HG03060 (cell line): ENCODE measurements around the gene NAV2.

Source experiments
- ATAC-seq: cut with Tn5 transposase; IDR thresholded peaks from one replicate; pipeline ENCODE4 v1.9.1; 2021; ENCODE audit warnings: low read depth, moderate number of reproducible peaks; ENCODE audit not compliant: unreplicated experiment

The NAV2 gene

GRCh38 chr11:20157728-20158127, 445.1 kb downstream of the NAV2 start:
- no peak for ATAC-seq

GRCh38 chr11:20158597-20159257, 446.1 kb downstream of the NAV2 start:
- no peak for ATAC-seq

DNA sequence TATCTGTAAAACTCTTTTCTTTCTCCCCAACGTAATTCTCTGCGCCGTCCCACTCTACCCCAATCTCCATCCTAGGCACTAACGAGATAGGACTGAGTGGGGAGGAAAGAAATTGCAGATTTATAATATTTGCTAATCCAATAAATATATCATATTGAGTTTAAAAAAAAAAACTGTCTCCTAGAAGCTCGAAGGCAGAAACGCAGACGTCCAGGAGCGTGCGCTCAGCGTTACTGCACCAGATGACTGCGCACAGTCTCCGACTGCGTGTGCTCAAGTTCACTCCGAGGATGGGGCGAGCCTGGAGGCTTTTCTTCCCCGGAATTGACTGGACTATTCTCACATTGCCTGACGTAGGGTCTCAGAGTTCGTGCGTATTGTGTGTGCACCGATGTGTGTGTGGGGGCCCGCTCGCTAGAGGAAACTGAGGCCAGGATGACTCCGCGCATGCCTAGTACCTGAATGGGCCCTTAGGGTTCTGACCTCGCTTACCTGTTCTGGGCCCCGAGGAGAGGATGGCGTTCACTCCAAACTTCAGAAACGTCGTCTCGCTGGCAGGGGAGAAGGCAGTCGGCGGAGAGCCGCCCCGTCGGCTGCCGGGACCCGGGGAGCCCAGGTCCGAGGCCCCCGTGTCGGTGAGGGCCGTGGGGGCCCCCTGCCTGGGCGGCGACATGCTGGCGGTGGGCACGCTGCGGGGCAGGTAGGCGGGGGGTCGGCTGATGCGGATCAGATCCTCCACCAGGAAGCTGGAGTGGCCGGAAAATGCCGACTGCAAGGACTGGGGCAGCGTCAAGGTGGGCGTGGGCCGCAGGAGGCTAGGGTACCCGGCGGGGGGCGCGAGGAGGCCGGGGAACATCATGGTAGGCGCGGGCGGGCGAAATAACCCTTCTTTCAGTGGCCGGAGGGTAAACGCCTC, 447.1 kb downstream of the NAV2 start:
- no peak for ATAC-seq

GRCh38 chr11:20160425-20161229, 448.0 kb downstream of the NAV2 start, which contains the start of gene DBX1:
DBX1 (minus strand) TSS chr11:20160475; CDS start chr11:20160324, 151 bp downstream.
- ATAC-seq, result no peak

DNA sequence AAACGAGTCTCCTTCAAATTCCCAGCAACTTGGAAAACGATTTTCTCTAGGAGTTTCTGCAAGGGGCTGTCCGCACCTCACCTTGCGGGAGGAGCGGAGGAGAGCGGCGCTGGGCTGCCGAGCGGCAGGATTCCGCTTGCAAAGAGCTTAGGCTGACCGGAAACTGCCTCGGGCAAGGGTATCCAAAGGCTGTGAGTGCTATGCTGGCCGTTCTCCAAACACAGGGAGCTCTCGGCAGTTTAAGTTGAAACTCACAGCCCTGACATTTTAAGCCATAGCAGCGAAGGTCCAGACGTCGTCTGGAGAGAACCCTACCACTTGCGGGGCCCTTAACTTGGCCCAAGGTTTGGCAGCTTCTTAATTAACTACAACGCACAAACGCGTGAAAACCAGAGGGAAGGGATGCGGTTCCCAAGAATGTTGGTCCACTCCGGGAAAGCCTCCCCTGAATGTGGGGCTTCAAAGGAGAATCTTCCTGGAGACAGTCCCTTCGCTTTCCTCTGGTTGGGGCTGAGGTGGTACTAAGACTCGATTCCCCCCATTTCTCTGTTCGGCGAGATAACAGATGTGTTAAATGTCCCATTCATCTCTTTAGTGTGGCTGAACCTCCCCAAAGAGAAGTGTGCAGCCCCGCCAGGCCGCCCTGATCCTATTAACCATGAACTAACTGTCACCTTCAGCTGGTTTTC, 448.7 kb downstream of the NAV2 start:
- no peak for ATAC-seq

- no peak for ATAC-seq
Measured at GRCh38 chr11:20161923-20162744, 449.5 kb downstream of the NAV2 start.

GRCh38 chr11:20162824-20163782, 450.5 kb downstream of the NAV2 start:
- no peak for ATAC-seq

DNA sequence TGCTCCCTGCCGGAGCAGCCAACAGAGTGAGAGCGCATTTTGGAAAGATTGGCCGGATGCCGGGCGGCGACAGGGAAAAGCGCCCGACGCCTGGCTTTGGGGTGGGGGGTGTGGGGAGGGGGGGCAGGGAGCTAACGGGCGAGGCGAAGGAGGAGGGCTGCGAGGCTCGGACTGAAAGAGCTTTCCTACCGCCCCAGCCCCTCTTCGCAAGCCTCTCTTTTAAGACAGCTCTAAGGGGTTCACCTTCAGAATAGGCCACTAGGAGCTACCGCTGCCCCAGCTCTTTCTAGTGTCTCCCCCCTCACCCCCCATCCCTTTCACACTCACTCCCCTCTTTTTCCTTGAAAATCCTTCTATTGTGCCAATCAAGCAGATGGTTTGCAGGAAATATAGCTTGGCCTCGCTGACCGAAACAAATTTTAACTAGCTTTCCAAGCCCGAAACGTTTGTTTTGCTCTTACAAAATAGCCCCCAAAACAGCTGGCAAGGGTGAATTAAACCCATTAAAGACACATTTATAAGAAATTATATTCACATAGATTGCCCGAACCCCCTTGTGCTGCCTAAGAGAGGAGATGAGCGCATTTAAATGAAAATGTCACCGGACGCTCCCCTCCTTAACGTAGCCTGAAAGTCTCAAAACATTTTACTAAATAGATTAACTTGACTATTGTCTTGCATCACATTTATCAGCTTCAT, 451.3 kb downstream of the NAV2 start:
- no peak for ATAC-seq
